Measurements from ENCODE around the gene CTIF. TPM values are rescaled to one million over a fixed set of nuclear protein-coding genes. Genes with fewer than 3 reads are reported as not detected.

Gene CTIF
- total RNA-seq, 2 donors from 2014 or later = 30.6 to 61.2 TPM

DNA sequence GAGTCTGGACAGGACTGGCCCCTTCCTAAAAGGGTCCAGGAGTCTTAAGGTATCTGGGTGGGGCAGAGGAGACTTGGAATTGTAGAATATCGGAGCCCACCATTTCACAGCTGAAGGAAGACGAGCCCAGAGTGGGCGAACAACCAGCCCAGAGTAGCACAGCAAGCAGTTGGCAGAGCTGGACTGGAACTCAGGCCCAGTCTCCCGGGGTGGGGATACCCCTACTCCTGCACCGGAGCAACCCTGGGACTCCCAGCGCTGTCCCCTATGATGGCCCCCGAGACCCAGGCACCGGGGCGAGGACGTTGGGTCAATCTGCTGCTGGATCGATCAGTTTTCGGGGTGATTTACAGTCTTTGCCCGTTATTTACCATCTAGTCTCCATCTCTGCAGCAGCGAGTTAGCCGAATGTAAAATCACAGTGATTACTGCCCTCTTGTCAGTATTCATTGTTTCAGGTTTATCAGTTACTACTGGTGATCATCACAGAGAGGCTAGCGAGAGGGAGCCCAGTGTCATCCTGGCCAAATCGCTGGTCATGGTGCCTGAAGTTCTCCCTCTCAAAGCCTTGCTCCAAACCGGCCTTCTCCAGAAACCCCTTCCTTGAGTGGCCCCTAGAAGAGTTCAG lies 336.6 kb downstream of the CTIF start:
- Histone ChIP-seq H3K4me1 (peaks cover 0 to 31% of the 10 kb centered on the region in 2 donors), H3K4me3 (no peak overlapping the region), H3K27me3 (no peaks in the 10 kb centered on the region), H3K36me3 (no peaks in the 10 kb centered on the region), H3K27ac (no peak overlapping the region), H3K9me3 (no peaks in the 10 kb centered on the region)
- no peak for DNase-seq (ENCODE audit: low spot score)
- TF ChIP-seq, protein P1, sequence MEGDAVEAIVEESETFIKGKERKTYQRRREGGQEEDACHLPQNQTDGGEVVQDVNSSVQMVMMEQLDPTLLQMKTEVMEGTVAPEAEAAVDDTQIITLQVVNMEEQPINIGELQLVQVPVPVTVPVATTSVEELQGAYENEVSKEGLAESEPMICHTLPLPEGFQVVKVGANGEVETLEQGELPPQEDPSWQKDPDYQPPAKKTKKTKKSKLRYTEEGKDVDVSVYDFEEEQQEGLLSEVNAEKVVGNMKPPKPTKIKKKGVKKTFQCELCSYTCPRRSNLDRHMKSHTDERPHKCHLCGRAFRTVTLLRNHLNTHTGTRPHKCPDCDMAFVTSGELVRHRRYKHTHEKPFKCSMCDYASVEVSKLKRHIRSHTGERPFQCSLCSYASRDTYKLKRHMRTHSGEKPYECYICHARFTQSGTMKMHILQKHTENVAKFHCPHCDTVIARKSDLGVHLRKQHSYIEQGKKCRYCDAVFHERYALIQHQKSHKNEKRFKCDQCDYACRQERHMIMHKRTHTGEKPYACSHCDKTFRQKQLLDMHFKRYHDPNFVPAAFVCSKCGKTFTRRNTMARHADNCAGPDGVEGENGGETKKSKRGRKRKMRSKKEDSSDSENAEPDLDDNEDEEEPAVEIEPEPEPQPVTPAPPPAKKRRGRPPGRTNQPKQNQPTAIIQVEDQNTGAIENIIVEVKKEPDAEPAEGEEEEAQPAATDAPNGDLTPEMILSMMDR (IDR thresholded peaks at IDR 0.05) = no peak

DNA sequence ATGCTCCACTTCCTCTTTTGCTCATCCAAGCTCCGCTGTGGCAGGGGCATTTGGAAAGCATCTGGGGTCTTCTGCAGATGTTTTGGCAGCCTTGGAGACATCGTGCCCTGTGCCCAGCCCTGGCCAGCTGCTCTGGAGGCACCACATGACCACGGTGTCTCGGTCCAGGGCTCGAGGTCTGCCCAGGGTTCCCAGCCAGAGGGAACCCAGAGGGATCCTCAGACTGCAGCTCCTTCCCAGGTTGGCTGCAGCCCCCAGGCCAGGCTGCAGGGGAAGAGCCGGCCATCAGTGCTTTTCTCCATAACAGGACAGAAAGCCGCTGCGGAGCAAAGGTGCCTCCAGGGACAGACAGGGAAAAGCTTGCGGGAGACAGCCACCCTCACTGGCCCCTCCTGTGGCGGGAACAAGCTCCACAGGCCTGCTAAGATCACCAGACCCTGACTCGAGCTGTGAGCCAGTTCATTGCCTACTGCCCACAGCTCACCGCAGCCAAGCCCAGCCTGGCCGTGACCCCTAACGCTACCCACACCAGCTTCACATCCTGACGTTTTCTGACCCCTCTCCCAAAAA lies 337.2 kb downstream of the CTIF start:
- H3K27ac ChIP-seq = no peak overlapping the region
- H3K4me1 ChIP-seq = peaks cover 0 to 31% of the 10 kb centered on the region in 2 donors
- no peaks in the 10 kb centered on the region for H3K9me3 ChIP-seq
- TF ChIP-seq, protein P1 (IDR thresholded peaks at IDR 0.05) = no peak
- H3K4me3 ChIP-seq = no peak overlapping the region
- no peaks in the 10 kb centered on the region for H3K36me3 ChIP-seq
- H3K27me3 ChIP-seq = no peaks in the 10 kb centered on the region
- no peak for DNase-seq (ENCODE audit: low spot score)

DNA sequence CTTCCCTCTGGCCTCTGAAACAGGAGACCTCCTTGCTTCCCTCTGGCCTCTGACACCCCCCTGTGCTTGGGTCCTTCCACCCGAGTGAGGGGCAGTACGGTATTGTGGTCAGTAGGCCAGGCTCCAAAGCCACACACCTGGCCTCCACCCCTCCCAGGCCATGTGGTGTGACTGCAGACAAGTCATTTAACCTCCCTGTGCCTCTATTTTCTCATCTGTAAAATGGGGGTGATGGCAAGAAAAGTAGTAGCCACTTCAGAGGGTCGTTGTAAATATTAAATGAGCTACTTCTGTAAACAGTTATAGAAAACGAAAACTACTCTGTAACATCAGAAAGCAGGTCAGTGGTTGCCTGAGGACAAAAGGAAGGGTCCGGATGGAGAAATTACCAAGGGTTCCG lies 337.8 kb downstream of the CTIF start:
- no peak for DNase-seq (ENCODE audit: low spot score)
- TF ChIP-seq, protein P1 (IDR thresholded peaks at IDR 0.05) = no peak
- peaks cover 0 to 31% of the 10 kb centered on the region in 2 donors for H3K4me1 ChIP-seq
- H3K36me3 ChIP-seq = no peaks in the 10 kb centered on the region
- H3K9me3 ChIP-seq = no peaks in the 10 kb centered on the region
- H3K27ac ChIP-seq = no peak overlapping the region
- H3K4me3 ChIP-seq = no peak overlapping the region
- no peaks in the 10 kb centered on the region for H3K27me3 ChIP-seq

DNA sequence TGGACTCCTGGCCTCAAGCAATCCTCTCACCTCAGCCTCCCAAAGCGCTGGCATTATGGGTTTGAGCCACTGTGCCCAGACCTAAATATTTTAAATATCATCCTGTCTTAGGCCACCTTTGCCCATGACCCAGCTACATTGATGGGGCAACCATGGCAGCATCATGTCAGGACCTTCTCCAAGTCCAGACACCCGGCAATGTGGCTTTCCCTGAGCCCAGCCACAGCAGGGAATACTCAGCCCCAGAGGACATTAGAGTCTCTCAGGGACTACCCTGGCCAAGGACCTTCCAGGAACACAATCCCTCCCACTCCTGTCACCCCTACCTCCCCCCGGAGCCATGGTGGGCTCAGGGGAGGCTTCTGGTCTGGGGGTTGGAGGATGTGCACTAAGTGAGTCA lies 339.1 kb downstream of the CTIF start:
- H3K27me3 ChIP-seq = no peaks in the 10 kb centered on the region
- no peak overlapping the region for H3K27ac ChIP-seq
- TF ChIP-seq, protein P1 (IDR thresholded peaks at IDR 0.05) = no peak
- H3K4me1 ChIP-seq = peaks cover 0 to 25% of the 10 kb centered on the region in 2 donors
- H3K36me3 ChIP-seq = no peaks in the 10 kb centered on the region
- no peak for DNase-seq (ENCODE audit: low spot score)
- H3K9me3 ChIP-seq = no peaks in the 10 kb centered on the region
- no peak overlapping the region for H3K4me3 ChIP-seq

DNA sequence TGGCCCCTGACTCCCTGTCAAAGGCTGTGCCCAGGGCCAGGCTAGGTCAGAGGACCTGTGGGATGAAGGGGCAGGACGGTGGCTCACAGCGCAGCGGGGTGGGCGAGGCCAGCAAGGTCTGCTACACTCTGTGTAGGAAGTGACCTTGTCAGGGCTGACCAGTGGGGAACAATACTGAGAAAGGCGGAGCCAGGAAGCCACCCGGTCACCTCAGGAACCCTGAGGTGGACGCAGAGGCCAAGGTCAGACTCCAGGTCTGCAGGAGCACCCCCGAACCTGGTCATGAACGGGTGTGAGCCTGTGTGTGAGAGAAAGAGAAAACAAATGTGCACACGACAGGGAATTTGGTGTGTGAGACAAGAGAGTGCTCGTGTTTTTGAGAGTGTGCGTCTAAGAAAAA lies 339.6 kb downstream of the CTIF start:
- Histone ChIP-seq H3K4me1 (peaks cover 0 to 20% of the 10 kb centered on the region in 2 donors), H3K36me3 (no peaks in the 10 kb centered on the region), H3K27me3 (no peaks in the 10 kb centered on the region), H3K9me3 (no peaks in the 10 kb centered on the region), H3K27ac (no peak overlapping the region), H3K4me3 (no peak overlapping the region)
- DNase-seq (ENCODE audit: low spot score) = no peak
- TF ChIP-seq, protein P1 (IDR thresholded peaks at IDR 0.05) = no peak

All from right atrium auricular region (tissue), 2 donors.